ENCODE measurements around the gene INO80E. TPM values are rescaled to one million over a fixed set of nuclear protein-coding genes. Genes with fewer than 3 reads are reported as not detected.

The INO80E gene
- total and polyA plus RNA-seq, 8 donors = 3.5 to 319 (median 52.3) TPM

DNA sequence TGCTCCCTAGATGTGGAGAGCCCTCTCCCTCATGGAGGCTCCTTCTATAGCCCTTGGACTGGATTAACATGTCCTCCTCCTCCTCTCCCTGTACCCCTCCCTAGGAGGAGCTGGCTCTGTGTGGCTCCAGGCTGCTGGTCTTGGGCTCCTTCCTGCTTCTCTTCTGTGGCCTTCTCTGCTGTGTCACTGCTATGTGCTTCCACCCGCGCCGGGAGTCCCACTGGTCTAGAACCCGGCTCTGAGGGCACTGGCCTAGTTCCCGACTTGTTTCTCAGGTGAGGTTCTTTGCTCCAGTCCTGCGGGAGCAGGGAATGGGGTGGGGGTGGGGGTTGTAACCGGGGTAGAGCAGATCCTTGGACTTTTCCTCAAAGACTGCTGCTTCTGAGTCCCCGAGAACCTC, 24.7 kb upstream of the INO80E start:
- H3K36me3 ChIP-seq = peaks cover 17 to 63% (median 55%) of the 10 kb centered on the region in 4 donors
- no peak overlapping the region for H3K4me3 ChIP-seq
- 80 to 98% (median 89%) methylated on average over 8 of the region's 8 CpGs for WGBS, 5 donors
- peaks cover 17 to 28% (median 27%) of the 10 kb centered on the region in 4 donors for H3K4me1 ChIP-seq
- no peak overlapping the region for H3K27ac ChIP-seq
- H3K9me3 ChIP-seq = no peaks in the 10 kb centered on the region
- DNase-seq = no peak
- H3K27me3 ChIP-seq = no peaks in the 10 kb centered on the region
- intact Hi-C loops (cut with DNase I; ENCODE audit: low total_unique reads) = no loop called here
- TF ChIP-seq EP300 (IDR thresholded peaks at IDR 0.05) (no peak), POLR2A (IDR thresholded peaks at IDR 0.05) (no peak)
- TF ChIP-seq, protein P1, sequence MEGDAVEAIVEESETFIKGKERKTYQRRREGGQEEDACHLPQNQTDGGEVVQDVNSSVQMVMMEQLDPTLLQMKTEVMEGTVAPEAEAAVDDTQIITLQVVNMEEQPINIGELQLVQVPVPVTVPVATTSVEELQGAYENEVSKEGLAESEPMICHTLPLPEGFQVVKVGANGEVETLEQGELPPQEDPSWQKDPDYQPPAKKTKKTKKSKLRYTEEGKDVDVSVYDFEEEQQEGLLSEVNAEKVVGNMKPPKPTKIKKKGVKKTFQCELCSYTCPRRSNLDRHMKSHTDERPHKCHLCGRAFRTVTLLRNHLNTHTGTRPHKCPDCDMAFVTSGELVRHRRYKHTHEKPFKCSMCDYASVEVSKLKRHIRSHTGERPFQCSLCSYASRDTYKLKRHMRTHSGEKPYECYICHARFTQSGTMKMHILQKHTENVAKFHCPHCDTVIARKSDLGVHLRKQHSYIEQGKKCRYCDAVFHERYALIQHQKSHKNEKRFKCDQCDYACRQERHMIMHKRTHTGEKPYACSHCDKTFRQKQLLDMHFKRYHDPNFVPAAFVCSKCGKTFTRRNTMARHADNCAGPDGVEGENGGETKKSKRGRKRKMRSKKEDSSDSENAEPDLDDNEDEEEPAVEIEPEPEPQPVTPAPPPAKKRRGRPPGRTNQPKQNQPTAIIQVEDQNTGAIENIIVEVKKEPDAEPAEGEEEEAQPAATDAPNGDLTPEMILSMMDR (IDR thresholded peaks at IDR 0.05) = no peak

DNA sequence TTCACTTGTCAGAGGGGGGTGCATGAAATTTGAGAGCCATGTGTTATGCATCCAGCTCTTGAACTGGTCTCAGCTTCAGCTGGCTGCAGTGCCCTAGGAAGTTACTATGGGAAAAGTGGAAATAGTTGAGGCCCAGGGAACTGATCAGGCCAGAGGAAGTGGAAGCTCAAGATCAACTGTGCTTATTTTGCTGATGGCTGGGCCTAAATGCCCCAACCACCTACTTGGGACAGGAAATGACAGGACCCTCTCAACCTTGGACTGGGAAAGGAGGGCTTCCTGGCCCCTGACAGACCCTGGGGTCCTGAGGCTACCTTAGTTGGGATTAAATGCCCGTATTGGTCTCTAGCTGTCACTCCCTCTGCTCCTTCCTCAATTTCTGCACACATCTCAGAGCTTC, 23.5 kb upstream of the INO80E start:
- Histone ChIP-seq H3K27me3 (no peaks in the 10 kb centered on the region), H3K4me3 (no peak overlapping the region), H3K36me3 (peaks cover 17 to 51% (median 50%) of the 10 kb centered on the region in 4 donors), H3K27ac (peak overlapping the region in 2 of 5 donors; percentile 94), H3K4me1 (peaks cover 25 to 39% (median 36%) of the 10 kb centered on the region in 4 donors), H3K9me3 (no peaks in the 10 kb centered on the region)
- intact Hi-C loops (cut with DNase I; ENCODE audit: low total_unique reads) = no loop called here
- TF ChIP-seq POLR2AphosphoS5 (IDR thresholded peaks at IDR 0.05) = no peak
- TF ChIP-seq, protein P1 (IDR thresholded peaks at IDR 0.05) = no peak
- no peak for TF ChIP-seq POLR2A (IDR thresholded peaks at IDR 0.05)
- no peak for TF ChIP-seq EP300 (IDR thresholded peaks at IDR 0.05)
- 95 to 100% (median 100%) methylated on average over 1 of the region's 1 CpG for WGBS, 5 donors
- DNase-seq = no peak

DNA sequence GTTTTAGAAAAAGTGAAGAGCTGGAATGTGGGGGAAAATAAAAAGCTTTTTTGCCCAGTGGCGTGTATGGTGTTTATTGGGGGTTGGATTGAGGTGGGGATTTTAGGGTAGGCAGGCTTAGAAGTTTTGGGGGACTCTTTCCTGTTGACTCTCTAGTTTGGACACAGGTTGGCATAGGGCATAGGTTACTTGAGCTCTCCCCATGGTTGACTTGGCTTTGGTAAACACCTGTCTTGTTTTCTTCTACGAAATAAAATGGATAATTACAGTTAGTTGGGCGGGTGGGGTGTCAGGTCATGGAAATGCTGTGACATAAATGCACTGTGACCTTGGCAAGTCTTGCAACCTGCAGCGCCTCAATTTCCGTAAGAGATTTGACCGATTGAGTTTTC, 23.1 kb upstream of the INO80E start:
- Histone ChIP-seq H3K27ac (peak overlapping the region; percentile 90 to 94 (median 93)), H3K9me3 (no peaks in the 10 kb centered on the region), H3K4me1 (peaks cover 25 to 41% (median 38%) of the 10 kb centered on the region in 4 donors), H3K4me3 (peak overlapping the region; percentile 9 to 84 (median 82)), H3K36me3 (peaks cover 20 to 51% (median 50%) of the 10 kb centered on the region in 4 donors), H3K27me3 (no peaks in the 10 kb centered on the region)
- no peak for TF ChIP-seq POLR2A (IDR thresholded peaks at IDR 0.05)
- no peak for TF ChIP-seq EP300 (IDR thresholded peaks at IDR 0.05)
- no peak for TF ChIP-seq POLR2AphosphoS5 (IDR thresholded peaks at IDR 0.05)
- TF ChIP-seq, protein P1 (IDR thresholded peaks at IDR 0.05) = no peak
- DNase-seq = no peak
- 57 to 67% (median 66%) methylated on average over 6 of the region's 6 CpGs for WGBS, 5 donors
- intact Hi-C loops (cut with DNase I; ENCODE audit: low total_unique reads) = no loop called here

DNA sequence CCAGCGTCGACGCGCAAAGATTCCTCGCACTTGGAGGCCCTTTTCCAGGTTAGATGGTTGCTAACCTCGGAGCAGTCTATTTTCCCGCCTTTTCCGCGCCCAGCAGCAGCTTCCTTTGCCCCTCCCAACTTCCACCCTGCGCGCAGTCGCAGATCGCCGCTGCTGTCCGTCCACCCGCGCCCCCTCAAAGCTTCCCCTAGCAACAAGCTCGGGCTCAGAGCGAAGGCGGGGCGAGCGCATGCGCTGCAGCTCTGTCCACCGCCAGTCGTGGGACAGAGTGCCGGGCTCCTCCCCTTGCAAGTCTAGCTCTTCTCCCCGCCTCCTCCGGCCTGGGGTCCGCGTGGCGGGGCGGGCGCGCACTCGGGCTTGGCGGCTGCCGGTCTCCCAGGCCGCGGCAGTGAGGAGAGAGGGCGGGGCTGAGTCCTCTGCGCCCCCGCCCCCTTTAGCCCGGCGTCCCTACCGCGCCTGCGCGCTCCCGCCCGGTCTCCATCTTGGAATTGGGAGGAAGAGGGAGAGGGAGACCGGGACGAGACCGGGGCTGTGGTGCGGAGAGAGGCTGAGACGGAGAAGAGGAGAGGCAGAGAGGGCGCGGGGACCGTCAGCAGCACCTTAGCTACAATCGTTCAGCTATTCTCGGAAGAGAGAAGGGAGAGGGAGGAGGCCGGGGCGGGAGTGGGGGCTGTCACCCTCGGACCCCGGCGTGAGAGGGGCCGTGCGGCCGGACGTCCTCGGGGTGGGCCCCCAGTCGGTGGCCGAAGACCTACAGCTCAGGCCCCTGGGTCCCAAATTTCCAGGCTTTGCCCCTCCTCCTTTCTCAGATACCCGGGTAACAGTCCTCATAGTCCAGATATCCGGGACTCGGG, 22.4 kb upstream of the INO80E start, which contains the start of gene TAOK2:
Gene TAOK2, plus strand, starts transcription at position 485 of the 863 bp plus-strand sequence. CDS start 3,905 bp downstream, outside the sequence.
- intact Hi-C loops (cut with DNase I; ENCODE audit: low total_unique reads) = no loop called here
- TF ChIP-seq, protein P1 (IDR thresholded peaks at IDR 0.05) = no peak
- TF ChIP-seq POLR2A (IDR thresholded peaks at IDR 0.05) (peak in 1 of 4 donors; percentile 52), EP300 (IDR thresholded peaks at IDR 0.05) (no peak), POLR2AphosphoS5 (IDR thresholded peaks at IDR 0.05) (peak; percentile 59 to 95 (median 82))
- WGBS, 5 donors = 2 to 6% (median 3%) methylated on average over 48 to 75 of the region's 75 CpGs

More for the DNA sequence above, 22.4 kb upstream of the INO80E start, which contains the start of gene TAOK2:
- H3K27me3 ChIP-seq = no peaks in the 10 kb centered on the region
- peak; percentile 99 to 100 for DNase-seq
- H3K9me3 ChIP-seq = no peaks in the 10 kb centered on the region
- H3K4me3 ChIP-seq = peak within 1 kb of the TSS; percentile 82 to 98 (median 83)
- H3K27ac ChIP-seq = peak within 1 kb of the TSS; percentile 90 to 94 (median 93)
- peaks cover 24 to 51% (median 50%) of the 10 kb centered on the region in 4 donors for H3K36me3 ChIP-seq
- H3K4me1 ChIP-seq = peaks cover 25 to 45% (median 38%) of the 10 kb centered on the region in 4 donors

Measured in stomach (tissue), 9 donors.